ENCODE measurements around the gene PACSIN2. TPM values are rescaled to one million over a fixed set of nuclear protein-coding genes. Genes with fewer than 3 reads are reported as not detected.

PACSIN2 gene
- total RNA-seq, 1 experiment from 2014 or later, result 60.2 TPM

- ChIA-PET CTCF (interaction anchor here (0.7 kb wide), 1 partner anchor 157 kb away, joined by 3 read pairs; no protein-coding TSS in a partner anchor), POLR2A (no interaction called here)
- BruUV-seq (replicated peaks), result no TSS peak
- Histone ChIP-seq H3K9me3 (ENCODE audit: control insufficient read depth, insufficient read depth, low read depth, low read length) (no peaks in the 10 kb centered on the region), H3K27me3 (ENCODE audit: control insufficient read depth, insufficient read depth, low read length) (no peaks in the 10 kb centered on the region), H3K4me1 (ENCODE audit: control insufficient read depth, insufficient read depth, low read length) (peaks cover 6% of the 10 kb centered on the region), H3K4me3 (ENCODE audit: low read depth in 2 of 2, low read length in 2 of 2) (peak overlapping the region; percentile 73 to 87), H3K36me3 (ENCODE audit: control insufficient read depth, insufficient read depth, low read length) (no peaks in the 10 kb centered on the region), H3K27ac (ENCODE audit: low read length) (peak overlapping the region; percentile 82)
- no peak for DNase-seq (ENCODE audit: low read depth, low spot score)
- no peak for TF ChIP-seq SIN3A (IDR thresholded peaks at IDR 0.05; ENCODE audit: borderline replicate concordance, insufficient read depth, low read depth, low read length)
- TF ChIP-seq CTCF (IDR thresholded peaks at IDR 0.05), result no peak
- TF ChIP-seq REST (IDR thresholded peaks at IDR 0.05; ENCODE audit: insufficient read depth in 1 of 2, low read depth in 2 of 2, low read length in 1 of 2), result no peak
- no peak for TF ChIP-seq TCF7L2 (IDR thresholded peaks at IDR 0.05; ENCODE audit: low read depth, low read length)
- no peak for TF ChIP-seq POLR2AphosphoS5 (IDR thresholded peaks at IDR 0.05; ENCODE audit: low read depth, low read length)
- in situ Hi-C loops (cut with HindIII; ENCODE audit: low pct_unique_long_range_greater_than_20kb, low sequenced_read_pairs), result no loop called here
- intact Hi-C loops (cut with micrococcal nuclease; ENCODE audit: unreplicated experiment), result no loop called here
- ATAC-seq, result no peak
These were observed 159.2 kb downstream of the PACSIN2 start for GRCh38 chr22:42855721-42856120.

GRCh38 chr22:42855211-42855610 is 159.7 kb downstream of the PACSIN2 start:
- Histone ChIP-seq H3K27me3 (ENCODE audit: control insufficient read depth, insufficient read depth, low read length) (no peaks in the 10 kb centered on the region), H3K36me3 (ENCODE audit: control insufficient read depth, insufficient read depth, low read length) (no peaks in the 10 kb centered on the region), H3K9me3 (ENCODE audit: control insufficient read depth, insufficient read depth, low read depth, low read length) (no peaks in the 10 kb centered on the region), H3K27ac (ENCODE audit: low read length) (peak overlapping the region; percentile 82), H3K4me1 (ENCODE audit: control insufficient read depth, insufficient read depth, low read length) (peaks cover 6% of the 10 kb centered on the region), H3K4me3 (ENCODE audit: low read depth in 2 of 2, low read length in 2 of 2) (peak overlapping the region in 1 of 2 experiments; percentile 87; a peak in 3 of 4 replicates)
- ATAC-seq (no peak), DNase-seq (ENCODE audit: low read depth, low spot score) (no peak)
- CTCF ChIA-PET, result no interaction called here
- in situ Hi-C loops (cut with HindIII; ENCODE audit: low pct_unique_long_range_greater_than_20kb, low sequenced_read_pairs), result no loop called here
- intact Hi-C loops (cut with micrococcal nuclease; ENCODE audit: unreplicated experiment), result no loop called here
- no peak for TF ChIP-seq CTCF (IDR thresholded peaks at IDR 0.05)
- no peak for TF ChIP-seq REST (IDR thresholded peaks at IDR 0.05; ENCODE audit: insufficient read depth in 1 of 2, low read depth in 2 of 2, low read length in 1 of 2)
- no peak for TF ChIP-seq TCF7L2 (IDR thresholded peaks at IDR 0.05; ENCODE audit: low read depth, low read length)
- no peak for TF ChIP-seq SIN3A (IDR thresholded peaks at IDR 0.05; ENCODE audit: borderline replicate concordance, insufficient read depth, low read depth, low read length)
- no peak for TF ChIP-seq POLR2AphosphoS5 (IDR thresholded peaks at IDR 0.05; ENCODE audit: low read depth, low read length)
- POLR2A ChIA-PET, result no interaction called here
- no TSS peak for BruUV-seq (replicated peaks)
